Trophoblast cell (in vitro differentiated cells and primary cell): ENCODE measurements around the gene EGR2.

ENCODE experiments used
- DNase-seq, 2 donors: peaks; one replicate each; pipeline ENCODE4 v3.0.0-alpha.2; 2016
- H2AFZ ChIP-seq: 2 replicates; pipeline ENCODE4 v1.6.1; 2013; ENCODE audit warnings: low read length, moderate library complexity, mild to moderate bottlenecking; ENCODE audit not compliant: insufficient read depth, poor library complexity
- H2AK5ac ChIP-seq: 2 replicates; pipeline ENCODE4 v1.6.1; 2013; ENCODE audit warnings: mild to moderate bottlenecking, low read length
- H2BK120ac ChIP-seq: 2 replicates; pipeline ENCODE4 v1.6.1; 2013; ENCODE audit warnings: low read length, mild to moderate bottlenecking, moderate library complexity; ENCODE audit not compliant: insufficient read depth, poor library complexity
- H2BK12ac ChIP-seq: 2 replicates; pipeline ENCODE4 v1.6.1; 2013; ENCODE audit warnings: mild to moderate bottlenecking, low read length, moderate library complexity
- H2BK5ac ChIP-seq: 2 replicates; pipeline ENCODE4 v1.6.1; 2013; ENCODE audit warnings: low read length, low read depth, moderate library complexity, mild to moderate bottlenecking; ENCODE audit not compliant: poor library complexity
- H3K14ac ChIP-seq: 2 replicates; pipeline ENCODE4 v1.6.1; 2013; ENCODE audit warnings: mild to moderate bottlenecking, low read length
- H3K18ac ChIP-seq: 2 replicates; pipeline ENCODE4 v1.6.1; 2013; ENCODE audit warnings: mild to moderate bottlenecking, low read length
- H3K23ac ChIP-seq: 2 replicates; pipeline ENCODE4 v1.6.1; 2013; ENCODE audit warnings: low read length
- H3K27ac ChIP-seq: 2 replicates; pipeline ENCODE4 v1.5.1; 2013; ENCODE audit warnings: low read depth, mild to moderate bottlenecking, inconsistent platforms, low read length, moderate library complexity
- H3K27me3 ChIP-seq: 2 replicates; pipeline ENCODE4 v1.6.1; 2013; ENCODE audit warnings: inconsistent platforms, mild to moderate bottlenecking, low read length, moderate library complexity; ENCODE audit not compliant: insufficient read depth
- H3K36me3 ChIP-seq, 2 experiments: 1 replicate in 1 of 2; 2 replicates in 1 of 2; pipeline ENCODE4 v1.6.1; 2013; ENCODE audit warnings: low read length in 2 of 2, mild to moderate bottlenecking in 2 of 2, moderate library complexity in 1 of 2; ENCODE audit not compliant: insufficient read depth in 2 of 2, control insufficient read depth in 1 of 2
- H3K4ac ChIP-seq: 2 replicates; pipeline ENCODE4 v1.6.1; 2013; ENCODE audit warnings: low read depth, mild to moderate bottlenecking, low read length, moderate library complexity
- H3K4me1 ChIP-seq, 2 experiments: 1 replicate in 1 of 2; 2 replicates in 1 of 2; pipeline ENCODE4 v1.6.1; 2013; ENCODE audit warnings: low read length in 2 of 2, mild to moderate bottlenecking in 2 of 2, moderate library complexity in 1 of 2; ENCODE audit not compliant: insufficient read depth in 2 of 2, control insufficient read depth in 1 of 2
- H3K4me2 ChIP-seq: 2 replicates; pipeline ENCODE4 v1.6.1; 2013; ENCODE audit warnings: inconsistent platforms, mild to moderate bottlenecking, low read length, moderate library complexity
- H3K4me3 ChIP-seq: 2 replicates; pipeline ENCODE4 v1.5.1; 2013; ENCODE audit warnings: mild to moderate bottlenecking, low read depth, low read length, inconsistent platforms
- H3K79me1 ChIP-seq: one replicate; pipeline ENCODE4 v1.6.1; 2013; ENCODE audit warnings: low read length
- H3K79me2 ChIP-seq: 2 replicates; pipeline ENCODE4 v1.6.1; 2013; ENCODE audit warnings: low read length, mild to moderate bottlenecking; ENCODE audit not compliant: control insufficient read depth, insufficient read depth, poor library complexity
- H3K9ac ChIP-seq: 2 replicates; pipeline ENCODE4 v1.6.1; 2013; ENCODE audit warnings: mild to moderate bottlenecking, low read length
- H3K9me3 ChIP-seq: 2 replicates; pipeline ENCODE4 v1.6.1; 2013; ENCODE audit warnings: low read depth, mild to moderate bottlenecking, control low read depth, inconsistent platforms, low read length; ENCODE audit not compliant: insufficient read depth
- H4K12ac ChIP-seq: 2 replicates; pipeline ENCODE4 v1.6.1; 2013; ENCODE audit warnings: low read depth, mild to moderate bottlenecking, low read length, moderate library complexity
- H4K8ac ChIP-seq: 2 replicates; pipeline ENCODE4 v1.6.1; 2013; ENCODE audit warnings: low read depth, mild to moderate bottlenecking, low read length, moderate library complexity
- H4K91ac ChIP-seq: one replicate; pipeline ENCODE4 v1.6.1; 2013; ENCODE audit warnings: low read depth, mild to moderate bottlenecking, low read length, moderate library complexity
- WGBS: extraction: QIAGEN DNeasy Blood & Tissue Kit; methylation state at CpG from one replicate; pipeline ENCODE4 v1.1.7; 2013; ENCODE audit warnings: missing lambda C conversion rate; ENCODE audit not compliant: insufficient read length, insufficient coverage; ENCODE audit errors: extremely low coverage; 5-methylcytosine and 5-hydroxymethylcytosine counted together

EGR2 gene

DNA sequence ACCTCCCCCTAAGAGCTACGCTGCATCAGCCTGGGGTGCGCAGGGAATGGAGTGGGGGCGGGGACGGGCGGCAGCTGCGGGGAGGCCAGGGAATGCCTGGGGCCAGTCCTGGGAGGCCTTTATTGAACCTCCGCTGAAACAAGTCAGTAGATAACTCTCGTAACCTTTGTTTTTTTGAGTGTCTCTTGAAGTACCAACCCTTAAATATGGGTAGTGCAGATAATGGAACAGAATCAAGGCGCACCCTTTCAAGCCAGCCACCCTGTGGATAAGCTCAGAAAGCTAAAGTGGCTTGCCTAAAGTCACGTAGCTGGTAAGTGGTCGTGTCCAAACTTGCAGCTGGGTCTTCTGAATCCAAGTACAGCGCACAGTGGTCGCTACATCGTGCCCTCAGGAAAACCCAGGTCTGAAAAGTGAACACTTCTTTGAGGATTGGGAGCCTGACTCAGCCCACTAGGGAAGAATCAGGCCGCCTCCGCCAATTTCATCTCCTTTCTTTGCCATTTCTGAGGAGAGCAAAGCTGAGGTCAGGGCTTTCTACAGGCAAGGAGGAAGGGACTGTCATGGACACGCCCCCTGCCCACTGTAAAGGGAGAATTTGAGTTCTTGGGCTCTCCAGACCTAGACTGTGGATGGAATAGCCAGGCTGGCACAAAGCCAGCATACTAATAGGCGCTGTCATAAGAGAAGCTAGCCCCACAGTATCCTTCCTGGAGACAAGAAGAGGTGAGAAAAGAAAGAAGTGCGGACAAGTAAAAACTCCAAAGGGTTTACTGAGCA, 3.2 kb upstream of the EGR2 start:
- H3K79me2 ChIP-seq, result no peaks in the 10 kb centered on the region
- H3K23ac ChIP-seq, result no peak overlapping the region
- H3K4me1 ChIP-seq, result peaks cover 21 to 25% of the 10 kb centered on the region in 2 experiments
- H3K9me3 ChIP-seq, result peaks cover 7% of the 10 kb centered on the region
- no peak overlapping the region for H3K14ac ChIP-seq
- H3K4me3 ChIP-seq, result no peak overlapping the region
- no peak overlapping the region for H3K18ac ChIP-seq
- H2AFZ ChIP-seq, result no peak overlapping the region
- H2AK5ac ChIP-seq, result no peak overlapping the region
- H3K4me2 ChIP-seq, result no peak overlapping the region
- H3K27me3 ChIP-seq, result peaks cover 36% of the 10 kb centered on the region
- no CpG with 5 or more reads among the region's 19 CpGs for WGBS
- H3K79me1 ChIP-seq, result peaks cover 1% of the 10 kb centered on the region
- no peak overlapping the region for H2BK120ac ChIP-seq
- no peak overlapping the region for H2BK12ac ChIP-seq
- H2BK5ac ChIP-seq, result no peak overlapping the region
- no peaks in the 10 kb centered on the region for H3K36me3 ChIP-seq
- H4K12ac ChIP-seq, result no peak overlapping the region
- no peak overlapping the region for H3K27ac ChIP-seq
- no peak overlapping the region for H3K9ac ChIP-seq
- DNase-seq, result no peak
- no peak overlapping the region for H4K91ac ChIP-seq
- H3K4ac ChIP-seq, result no peak overlapping the region
- no peak overlapping the region for H4K8ac ChIP-seq

DNA sequence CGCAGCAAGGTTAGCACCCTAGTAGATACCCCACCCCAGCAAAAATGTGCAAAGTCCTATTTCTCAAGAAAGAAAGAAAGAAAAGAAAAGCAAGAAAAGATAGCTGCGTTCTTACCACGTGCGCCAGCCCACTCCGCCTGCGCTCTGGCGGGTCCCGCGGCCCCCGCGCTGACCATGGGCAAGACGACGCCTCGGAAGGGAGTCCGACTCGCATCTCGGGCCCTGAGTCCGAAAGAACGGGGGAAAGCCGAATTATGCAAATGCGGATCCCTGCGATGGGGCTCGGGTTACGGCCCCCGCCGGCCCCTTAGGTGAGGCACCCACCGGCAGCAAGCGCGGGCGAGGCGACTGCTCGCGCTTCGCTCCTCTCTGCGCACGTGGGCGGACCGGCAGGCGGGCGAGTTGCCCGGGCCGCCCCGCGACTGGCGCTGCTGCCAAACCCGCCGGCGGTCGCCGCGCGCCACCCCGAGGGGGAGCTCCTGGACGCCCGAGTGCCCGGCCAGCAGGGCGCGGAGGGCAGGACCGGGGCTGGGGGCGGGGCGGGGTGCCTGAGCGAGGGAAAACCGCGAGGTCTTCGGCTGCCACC, 2.4 kb upstream of the EGR2 start:
- Histone ChIP-seq H3K79me1 (peaks cover 1% of the 10 kb centered on the region), H2AFZ (no peak overlapping the region), H4K91ac (no peak overlapping the region), H2BK5ac (no peak overlapping the region), H2BK120ac (no peak overlapping the region), H3K14ac (no peak overlapping the region), H4K8ac (no peak overlapping the region), H3K4me1 (peaks cover 21 to 25% of the 10 kb centered on the region in 2 experiments), H3K4ac (no peak overlapping the region), H4K12ac (no peak overlapping the region), H3K4me3 (no peak overlapping the region), H3K4me2 (peak overlapping the region; percentile 98), H3K27ac (no peak overlapping the region), H3K27me3 (peaks cover 44% of the 10 kb centered on the region), H2AK5ac (no peak overlapping the region), H3K9ac (no peak overlapping the region), H3K9me3 (peaks cover 7% of the 10 kb centered on the region), H3K79me2 (no peaks in the 10 kb centered on the region), H2BK12ac (no peak overlapping the region), H3K18ac (no peak overlapping the region), H3K36me3 (no peaks in the 10 kb centered on the region), H3K23ac (no peak overlapping the region)
- no CpG with 5 or more reads among the region's 65 CpGs for WGBS
- DNase-seq, result no peak

DNA sequence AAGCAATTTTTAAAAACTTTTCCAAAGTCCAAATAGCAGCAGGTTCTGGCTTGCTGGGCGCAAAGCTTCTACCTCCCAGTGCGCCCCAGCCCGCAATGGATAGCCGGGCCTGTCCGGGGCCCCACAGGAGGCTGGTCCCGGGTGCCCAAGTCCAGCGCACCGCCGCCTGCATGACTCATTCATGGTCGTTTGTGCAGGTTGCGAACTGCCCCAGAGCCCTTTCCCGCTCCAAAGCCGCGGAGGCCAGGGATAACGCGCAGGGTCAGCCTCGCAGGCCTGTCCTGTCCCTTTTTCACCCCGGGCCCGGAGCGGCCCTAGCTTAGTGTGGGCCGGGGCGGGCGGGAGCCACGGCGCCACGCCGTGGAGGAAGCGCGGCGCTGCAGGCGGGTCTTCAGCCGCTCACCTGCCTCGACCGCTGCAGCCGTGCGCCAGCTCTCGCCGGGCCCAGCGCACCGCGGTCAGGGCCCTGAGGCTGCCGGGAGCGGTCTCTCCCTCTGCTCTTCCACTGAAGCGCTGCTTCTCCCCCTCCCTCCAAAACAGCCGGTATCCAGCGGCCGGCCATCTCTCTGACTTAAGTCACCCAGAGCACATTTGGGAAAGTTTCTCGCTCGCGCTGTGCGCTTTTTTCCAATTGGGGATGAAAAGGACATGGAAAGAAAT, 1.7 kb upstream of the EGR2 start:
- H3K79me2 ChIP-seq, result no peaks in the 10 kb centered on the region
- H3K4me3 ChIP-seq, result no peak overlapping the region
- no peak overlapping the region for H3K18ac ChIP-seq
- no peak overlapping the region for H4K8ac ChIP-seq
- H3K79me1 ChIP-seq, result peaks cover 1% of the 10 kb centered on the region
- H2BK12ac ChIP-seq, result no peak overlapping the region
- no peak overlapping the region for H3K23ac ChIP-seq
- H3K9me3 ChIP-seq, result peaks cover 7% of the 10 kb centered on the region
- no CpG with 5 or more reads among the region's 51 CpGs for WGBS
- no peak overlapping the region for H2AK5ac ChIP-seq
- H3K14ac ChIP-seq, result no peak overlapping the region
- H3K9ac ChIP-seq, result no peak overlapping the region
- H4K91ac ChIP-seq, result no peak overlapping the region
- peak; percentile 87 to 89 for DNase-seq
- no peak overlapping the region for H3K27ac ChIP-seq
- no peak overlapping the region for H2BK5ac ChIP-seq
- no peaks in the 10 kb centered on the region for H3K36me3 ChIP-seq
- H2BK120ac ChIP-seq, result no peak overlapping the region
- H4K12ac ChIP-seq, result no peak overlapping the region
- H3K4ac ChIP-seq, result no peak overlapping the region
- H3K4me1 ChIP-seq, result peaks cover 21 to 25% of the 10 kb centered on the region in 2 experiments
- no peak overlapping the region for H2AFZ ChIP-seq
- peaks cover 49% of the 10 kb centered on the region for H3K27me3 ChIP-seq
- H3K4me2 ChIP-seq, result peak overlapping the region; percentile 98

DNA sequence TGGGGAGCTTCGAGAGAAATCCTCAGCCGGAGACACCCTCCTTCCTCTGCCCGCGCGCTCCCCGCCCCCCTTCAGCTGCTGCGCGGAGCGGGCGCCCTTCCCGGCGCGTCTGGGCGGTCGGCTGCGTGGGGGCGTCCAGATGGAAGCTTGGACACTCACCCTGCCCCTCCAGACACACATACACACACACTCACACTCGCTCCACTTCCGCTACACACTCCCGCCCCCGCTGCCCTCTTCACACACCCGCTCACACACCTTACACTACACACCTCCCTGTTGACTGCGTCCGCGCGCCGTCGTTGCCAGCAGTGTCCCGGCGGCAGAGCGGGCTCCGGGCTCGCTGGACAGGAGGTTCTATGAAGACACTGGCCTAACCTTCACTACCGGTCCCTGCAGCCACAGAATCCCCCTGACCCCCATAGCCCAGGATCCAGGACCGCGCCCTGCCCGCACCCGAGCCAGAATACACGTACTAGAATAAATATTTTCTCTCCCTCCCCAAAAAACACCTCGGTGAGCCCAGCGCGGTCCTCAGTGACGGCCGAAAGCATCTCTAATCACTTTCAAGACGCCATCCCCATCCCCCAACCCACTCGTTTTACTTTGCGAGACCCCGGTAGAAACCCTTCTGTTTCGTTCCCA, 1.1 kb upstream of the EGR2 start:
- Histone ChIP-seq H3K79me1 (peaks cover 1% of the 10 kb centered on the region), H4K8ac (no peak overlapping the region), H2BK12ac (no peak overlapping the region), H3K36me3 (no peaks in the 10 kb centered on the region), H2AK5ac (no peak overlapping the region), H3K14ac (no peak overlapping the region), H2AFZ (no peak overlapping the region), H3K79me2 (no peaks in the 10 kb centered on the region), H3K4me3 (peak overlapping the region; percentile 68), H3K27me3 (peaks cover 49% of the 10 kb centered on the region), H3K23ac (no peak overlapping the region), H3K27ac (no peak overlapping the region), H3K9ac (no peak overlapping the region), H2BK120ac (no peak overlapping the region), H3K9me3 (peaks cover 7% of the 10 kb centered on the region), H3K4me2 (peak overlapping the region; percentile 98), H4K12ac (no peak overlapping the region), H3K18ac (no peak overlapping the region), H3K4ac (no peak overlapping the region), H2BK5ac (no peak overlapping the region), H3K4me1 (peaks cover 21 to 25% of the 10 kb centered on the region in 2 experiments), H4K91ac (no peak overlapping the region)
- WGBS, result no CpG with 5 or more reads among the region's 49 CpGs
- peak; percentile 33 to 58 for DNase-seq
